NCI-H1694 treated with DMSO at 0.1 percent for 48 hours (cell line): ENCODE measurements around the gene RUFY4.

Source experiments
- DNase-seq: peaks from one replicate; lab custom pipeline; 2025; lab: John Stamatoyannopoulos, UW

The RUFY4 gene

DNA sequence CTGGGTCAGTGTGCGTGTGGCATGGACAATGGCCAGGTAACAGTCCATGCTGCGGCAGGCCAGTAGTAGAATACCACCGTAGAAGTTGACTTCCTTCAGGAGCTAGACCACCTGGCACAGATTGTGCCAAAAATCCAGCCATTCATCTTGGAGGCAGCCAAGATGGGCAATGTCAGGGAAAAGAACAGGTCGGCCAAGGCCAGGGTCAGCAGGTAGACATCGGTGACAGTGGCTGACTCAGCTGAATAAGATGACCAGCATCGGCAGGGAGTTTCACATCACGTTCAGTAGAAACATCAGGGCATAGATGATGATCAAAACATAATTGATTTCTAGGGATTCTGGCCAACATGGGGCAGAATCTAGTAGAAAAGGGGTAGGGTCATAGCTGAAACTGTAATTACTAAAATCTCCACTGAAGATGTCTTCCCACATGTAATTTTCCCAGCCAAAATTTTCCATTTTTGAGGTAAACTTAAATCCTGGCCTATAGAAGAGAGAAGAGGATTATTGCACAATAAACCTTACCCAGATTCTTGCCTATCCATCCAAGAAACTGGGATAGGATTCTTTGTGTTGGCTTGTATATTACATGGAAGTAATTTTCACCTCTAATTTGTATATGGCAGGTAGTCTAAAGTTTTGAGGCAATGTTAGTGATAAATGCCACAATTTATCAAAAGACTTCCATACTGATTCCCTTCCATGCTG lies 7.9 kb upstream of the RUFY4 start:
- DNase-seq: no peak

DNA sequence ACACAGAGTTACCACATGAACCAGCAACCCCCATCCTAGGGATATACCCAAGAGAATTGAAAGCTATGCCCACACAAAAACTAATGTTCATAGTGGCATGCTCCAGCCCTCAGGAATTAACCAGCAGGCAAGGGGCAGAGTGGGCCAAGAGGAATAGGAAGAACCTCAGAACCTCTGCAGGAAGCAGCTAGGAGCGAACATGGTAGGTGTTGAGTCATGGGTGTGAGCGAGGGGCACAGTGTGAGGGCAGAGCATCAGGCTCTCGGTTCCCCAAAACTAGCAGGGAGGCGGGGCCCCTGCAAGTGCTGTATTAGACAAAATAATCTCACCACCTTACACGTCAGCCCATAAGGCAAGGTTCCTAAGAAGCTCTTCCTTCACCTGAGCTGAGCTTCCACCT lies 5.6 kb upstream of the RUFY4 start:
- no peak for DNase-seq

DNA sequence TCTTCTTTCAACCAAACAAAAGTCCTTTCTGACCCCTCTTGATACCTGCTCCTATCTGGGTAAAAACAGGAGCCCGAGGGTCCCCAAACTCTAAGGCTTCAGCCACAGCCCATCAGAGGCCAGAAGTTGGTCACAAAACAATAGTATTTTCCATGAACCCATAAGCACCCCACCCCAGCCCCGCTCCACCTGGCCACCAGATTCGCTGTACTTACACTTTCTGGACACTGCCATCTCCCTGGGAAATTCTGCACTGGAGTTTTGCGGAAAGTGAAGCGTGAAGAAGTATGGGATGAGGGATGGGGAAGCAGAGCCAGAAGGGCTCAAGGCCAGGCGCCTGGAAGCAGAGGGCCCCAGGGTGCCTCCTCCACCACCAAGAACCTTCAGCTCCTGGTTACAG lies 5.2 kb upstream of the RUFY4 start:
- DNase-seq: no peak

DNA sequence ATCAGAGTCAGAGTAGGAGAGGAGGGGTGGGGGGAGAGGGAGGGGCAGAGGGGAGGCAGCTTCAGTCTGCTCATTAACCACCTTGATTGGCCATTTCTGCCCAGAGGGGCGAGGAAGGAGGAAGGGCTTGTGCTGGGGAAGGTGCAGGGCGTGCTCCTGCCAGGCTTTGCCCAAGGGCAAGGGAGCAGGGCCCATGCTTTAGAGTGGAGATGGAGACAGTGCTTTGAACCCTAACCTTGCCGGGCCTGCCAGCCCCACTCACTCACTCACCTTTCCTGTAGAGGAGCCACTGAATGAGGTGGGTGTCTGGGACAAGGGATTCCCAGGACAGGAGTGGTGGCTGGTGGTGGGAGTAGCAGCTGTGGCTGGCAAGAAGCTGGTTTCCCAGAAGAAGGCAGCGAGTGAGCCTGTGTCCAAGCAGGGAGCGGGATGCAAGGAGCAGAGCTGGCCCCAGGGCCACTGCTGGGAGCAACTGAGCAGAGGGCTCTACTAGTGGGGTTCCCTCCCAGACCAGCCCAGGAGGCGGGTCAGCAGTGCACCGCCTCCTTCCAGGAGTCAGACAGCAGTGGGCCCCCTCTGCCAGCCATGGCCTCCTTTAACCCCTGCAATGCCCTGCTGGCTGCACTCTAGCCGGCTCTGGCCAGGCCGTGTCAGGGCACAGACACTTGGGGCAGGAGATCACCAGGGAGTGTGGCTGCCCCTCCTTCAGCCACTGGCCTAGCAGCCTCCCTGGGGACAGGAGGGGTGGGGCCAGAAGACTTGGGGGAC lies 3.6 kb upstream of the RUFY4 start:
- DNase-seq: no peak

DNA sequence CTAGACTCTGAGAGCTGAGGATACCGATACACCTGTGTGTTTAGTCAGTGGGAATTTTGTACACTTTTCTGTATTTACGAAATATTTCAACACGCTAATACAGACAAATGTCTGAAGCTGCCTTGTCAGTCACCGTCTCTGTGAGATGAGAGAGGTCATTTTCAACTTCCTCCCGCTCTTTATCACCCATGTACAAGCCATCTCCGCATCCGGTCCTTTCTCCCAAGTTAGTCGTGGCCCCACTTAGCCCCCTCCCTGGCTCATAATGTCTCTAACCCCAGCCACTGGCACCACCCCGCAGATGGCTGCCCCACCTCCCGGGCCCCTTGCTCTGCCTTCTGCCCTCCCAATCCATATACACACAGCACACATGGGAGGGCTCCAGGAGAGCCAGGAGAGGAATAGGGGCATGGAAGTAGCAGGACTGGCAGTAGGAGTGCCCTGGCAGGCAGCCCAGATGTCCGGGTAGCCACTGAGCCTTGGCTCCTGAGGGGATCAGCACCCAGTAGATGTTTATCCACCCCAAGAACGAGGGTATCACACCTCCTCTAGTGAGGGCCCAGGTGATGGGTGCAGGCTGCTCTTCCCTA lies 2.0 kb upstream of the RUFY4 start:
- no peak for DNase-seq

DNA sequence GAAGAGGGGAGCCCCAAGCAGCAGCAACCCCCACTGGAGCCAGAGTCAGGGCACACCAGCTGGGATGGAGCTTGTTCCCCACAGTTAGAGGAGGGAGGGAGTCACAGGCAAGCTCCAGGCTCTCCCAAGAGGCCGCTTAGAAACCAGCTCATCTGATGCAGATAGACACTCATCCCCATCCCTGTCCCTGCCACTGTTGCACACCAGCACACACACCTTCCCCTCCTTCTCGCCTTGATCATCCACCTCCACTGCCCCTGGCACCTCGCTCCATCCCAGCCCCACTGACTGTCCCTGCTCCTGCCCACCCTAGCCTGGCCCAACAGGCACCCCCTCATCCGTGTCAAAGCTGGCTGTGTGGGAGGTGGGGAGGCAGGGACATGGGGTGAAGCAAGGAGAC lies 1.5 kb upstream of the RUFY4 start:
- no peak for DNase-seq

DNA sequence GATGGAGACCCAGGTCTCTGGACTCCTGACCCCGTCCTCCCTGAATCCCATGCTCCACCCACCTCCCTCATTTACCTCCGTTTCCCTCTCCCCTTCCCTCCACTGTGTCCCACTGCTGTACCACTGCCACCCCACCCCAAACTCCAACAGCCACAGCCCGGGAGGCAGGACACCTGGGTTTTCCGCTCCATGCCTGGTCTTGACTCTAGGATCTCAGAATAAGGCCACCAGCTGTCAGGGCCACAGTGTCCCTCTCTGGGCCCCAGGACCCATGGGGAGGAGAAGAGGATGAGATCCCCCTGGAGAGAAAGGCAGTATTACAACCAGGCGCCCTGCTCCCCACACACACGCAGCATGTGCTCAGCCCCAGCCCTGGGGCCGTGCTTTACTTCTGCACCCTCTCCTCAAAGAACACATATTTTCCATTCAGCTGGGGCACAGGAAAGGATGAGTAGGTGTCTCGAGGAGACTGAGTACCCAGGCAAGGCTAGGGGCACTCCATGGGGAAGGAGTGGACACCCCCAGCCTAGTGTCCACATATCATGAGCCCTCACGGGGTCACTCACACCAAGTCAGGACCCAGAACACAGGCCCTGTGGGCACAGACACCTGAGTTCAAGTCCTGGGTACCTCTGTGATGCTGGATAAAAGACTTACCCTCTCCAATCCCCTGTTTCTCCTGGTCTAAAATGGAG lies 700 bp downstream of the RUFY4 start:
- no peak for DNase-seq

DNA sequence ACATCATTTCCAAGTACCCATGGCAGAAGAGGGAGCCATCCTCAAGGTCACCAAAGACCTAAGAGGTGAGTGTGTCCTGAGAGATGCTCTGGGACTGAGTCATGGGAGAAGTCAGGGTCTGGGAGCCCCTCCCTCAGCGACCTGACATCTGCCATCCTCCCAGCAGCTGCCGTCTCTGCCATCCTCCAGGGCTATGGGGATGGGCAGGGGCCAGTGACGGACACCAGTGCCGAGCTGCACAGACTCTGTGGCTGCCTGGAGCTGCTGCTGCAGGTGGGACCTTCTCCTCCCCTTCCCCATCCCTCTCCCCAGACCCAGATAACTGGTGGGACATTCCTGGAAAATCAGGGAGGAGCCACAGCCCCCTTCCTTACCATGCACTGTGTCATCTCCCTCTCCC lies 1.5 kb downstream of the RUFY4 start:
- no peak for DNase-seq

DNA sequence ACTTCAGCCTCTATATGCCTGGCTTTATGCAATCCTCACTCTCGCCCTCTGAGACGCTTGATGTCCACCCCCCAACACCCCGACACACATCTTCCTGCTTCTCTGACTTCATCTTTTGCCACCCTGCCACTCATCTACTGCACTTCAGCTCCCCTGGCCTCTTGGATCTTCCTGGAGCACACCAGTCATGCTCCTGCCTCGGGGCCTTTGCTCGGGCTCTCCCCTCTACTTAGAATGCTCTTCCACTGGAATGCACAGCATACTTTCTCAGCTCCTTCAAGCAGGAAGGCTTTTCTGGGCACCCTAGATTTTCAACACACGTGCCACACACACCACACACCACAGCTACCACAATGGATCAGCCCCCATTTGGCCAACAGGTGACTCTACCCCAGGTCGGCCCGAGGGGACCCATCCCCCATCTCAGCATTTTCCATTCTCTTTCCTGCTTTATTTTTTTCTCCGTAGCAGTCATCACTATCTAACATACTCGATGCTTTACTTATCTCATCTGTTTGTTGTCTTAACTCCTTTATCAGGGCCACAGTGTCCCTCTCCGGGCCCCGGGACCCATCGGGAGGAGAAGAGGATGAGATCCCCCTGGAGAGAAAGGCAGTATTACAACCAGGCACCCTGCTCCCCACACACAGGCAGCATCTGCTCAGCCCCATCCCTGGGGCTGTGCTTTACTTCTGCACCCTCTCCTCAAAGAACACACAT lies 2.3 kb downstream of the RUFY4 start:
- DNase-seq: no peak

DNA sequence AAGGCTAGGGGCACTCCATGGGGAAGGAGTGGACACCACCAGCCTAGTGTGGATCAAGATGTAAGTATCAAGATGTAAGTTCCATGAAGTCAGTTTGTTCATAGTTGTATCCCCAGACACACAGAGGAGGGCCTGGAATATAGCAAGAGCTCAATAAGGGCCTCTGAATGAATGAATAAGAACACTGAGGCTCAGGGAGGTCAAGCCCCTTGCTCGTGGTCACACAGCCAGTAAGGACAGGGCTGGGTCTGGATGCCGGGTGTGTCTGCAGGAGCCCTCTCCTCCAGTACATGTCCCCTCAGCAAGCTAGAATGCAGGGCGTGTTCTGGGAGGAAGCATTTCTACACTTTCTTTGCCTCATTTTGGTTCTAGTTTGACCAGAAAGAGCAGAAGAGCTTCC lies 2.9 kb downstream of the RUFY4 start:
- DNase-seq: no peak

DNA sequence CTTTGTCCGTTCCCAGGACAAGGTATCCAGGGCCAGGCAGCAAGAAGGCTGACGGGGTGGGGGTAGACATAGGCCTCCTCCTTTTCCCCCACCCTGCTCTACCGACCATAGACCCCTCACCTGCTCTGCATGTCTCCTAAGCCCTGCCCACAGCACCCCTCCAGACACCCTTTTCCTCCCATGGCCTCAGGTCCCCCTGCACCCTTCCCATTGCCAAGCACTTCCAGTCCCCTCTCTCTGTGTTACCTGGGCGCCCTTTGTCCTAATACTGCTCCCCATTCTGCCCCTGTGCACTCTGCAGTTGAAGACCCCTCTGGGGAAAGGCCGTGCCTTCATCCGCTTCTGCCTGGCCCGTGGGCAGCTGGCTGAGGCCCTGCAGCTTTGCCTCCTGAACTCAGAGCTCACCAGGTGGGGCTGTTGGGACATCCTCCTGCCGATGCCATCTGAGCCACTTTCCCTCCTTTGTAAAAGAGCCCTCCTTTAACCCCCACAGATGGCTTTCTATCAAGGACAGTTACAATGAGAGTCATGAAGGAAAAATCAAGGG lies 3.5 kb downstream of the RUFY4 start:
- no peak for DNase-seq

DNA sequence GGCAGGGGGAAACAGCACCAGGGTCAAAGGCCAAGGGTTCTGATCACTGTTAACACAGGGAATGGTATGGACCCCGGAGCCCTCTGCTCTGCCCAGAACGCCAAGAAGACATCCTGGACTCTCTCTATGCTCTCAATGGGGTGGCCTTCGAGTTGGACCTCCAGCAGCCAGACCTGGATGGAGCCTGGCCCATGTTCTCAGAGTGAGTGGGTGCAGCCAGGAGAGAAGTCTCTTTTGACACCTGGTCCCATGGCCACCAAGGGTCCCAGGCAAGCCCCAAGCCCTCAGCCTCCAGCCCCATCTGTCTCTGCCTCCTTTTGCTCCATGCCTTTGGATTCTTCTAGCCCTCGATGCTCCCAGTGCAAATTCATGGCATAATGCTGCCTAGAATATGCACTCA lies 4.1 kb downstream of the RUFY4 start:
- DNase-seq: no peak

DNA sequence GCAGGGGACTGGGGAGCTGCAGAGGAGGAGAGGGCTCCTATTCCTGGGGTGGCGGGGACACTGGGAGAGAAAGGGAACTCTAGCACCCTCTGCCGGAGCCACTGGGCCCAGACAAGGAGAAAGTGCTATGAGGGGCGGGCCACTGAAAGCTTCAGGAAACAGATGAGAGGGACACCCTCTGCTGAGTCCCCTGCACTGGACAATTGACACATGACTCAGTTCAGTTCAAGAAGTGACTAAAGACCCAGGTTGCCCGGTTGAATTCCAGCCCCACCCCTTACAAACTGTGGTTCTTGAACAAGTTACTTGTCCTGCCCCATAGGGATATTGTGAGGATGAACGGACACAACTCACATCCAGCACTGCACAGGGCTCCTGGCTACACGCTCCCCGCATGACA lies 5.0 kb downstream of the RUFY4 start:
- no peak for DNase-seq

DNA sequence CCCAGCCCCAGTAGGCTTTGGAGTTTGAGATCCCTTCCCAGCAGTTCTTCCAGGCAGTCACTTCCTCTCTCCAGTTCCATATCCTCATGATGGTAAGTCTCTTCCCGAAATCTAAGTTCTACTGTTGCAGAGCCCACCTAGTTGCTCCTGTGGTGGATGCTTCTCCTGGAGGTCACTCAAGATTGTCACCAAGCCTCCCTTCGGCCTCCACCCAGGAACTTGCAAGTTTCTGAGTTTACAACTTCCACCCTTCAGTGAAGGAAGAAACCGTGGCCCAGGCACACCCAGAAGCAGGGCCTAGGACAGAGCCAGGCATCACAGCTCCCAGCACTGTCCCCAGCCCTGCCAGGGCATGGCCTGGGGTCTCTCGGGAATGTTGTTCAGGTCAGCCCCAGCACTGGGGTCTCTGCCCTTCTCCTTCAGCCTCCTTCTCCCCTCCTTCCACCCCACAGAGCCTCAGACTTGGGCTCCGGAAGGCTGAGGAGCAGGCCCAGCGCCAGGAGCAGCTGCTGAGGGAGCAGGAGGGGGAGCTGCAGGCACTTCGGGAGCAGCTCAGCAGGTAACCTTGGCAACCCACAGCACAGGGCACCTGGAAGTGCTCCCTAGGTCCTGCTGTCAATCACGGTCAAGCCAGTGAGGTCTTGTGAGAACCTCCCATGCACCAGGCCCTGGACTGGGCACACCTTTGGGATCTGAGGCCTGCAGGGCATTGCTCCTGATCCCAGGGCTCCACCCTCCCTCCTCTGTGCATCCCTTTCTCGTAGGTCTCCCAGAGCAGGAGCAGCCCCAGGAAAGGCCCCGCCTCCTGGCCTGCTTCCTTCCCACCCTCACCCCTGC lies 7.1 kb downstream of the RUFY4 start:
- no peak for DNase-seq

DNA sequence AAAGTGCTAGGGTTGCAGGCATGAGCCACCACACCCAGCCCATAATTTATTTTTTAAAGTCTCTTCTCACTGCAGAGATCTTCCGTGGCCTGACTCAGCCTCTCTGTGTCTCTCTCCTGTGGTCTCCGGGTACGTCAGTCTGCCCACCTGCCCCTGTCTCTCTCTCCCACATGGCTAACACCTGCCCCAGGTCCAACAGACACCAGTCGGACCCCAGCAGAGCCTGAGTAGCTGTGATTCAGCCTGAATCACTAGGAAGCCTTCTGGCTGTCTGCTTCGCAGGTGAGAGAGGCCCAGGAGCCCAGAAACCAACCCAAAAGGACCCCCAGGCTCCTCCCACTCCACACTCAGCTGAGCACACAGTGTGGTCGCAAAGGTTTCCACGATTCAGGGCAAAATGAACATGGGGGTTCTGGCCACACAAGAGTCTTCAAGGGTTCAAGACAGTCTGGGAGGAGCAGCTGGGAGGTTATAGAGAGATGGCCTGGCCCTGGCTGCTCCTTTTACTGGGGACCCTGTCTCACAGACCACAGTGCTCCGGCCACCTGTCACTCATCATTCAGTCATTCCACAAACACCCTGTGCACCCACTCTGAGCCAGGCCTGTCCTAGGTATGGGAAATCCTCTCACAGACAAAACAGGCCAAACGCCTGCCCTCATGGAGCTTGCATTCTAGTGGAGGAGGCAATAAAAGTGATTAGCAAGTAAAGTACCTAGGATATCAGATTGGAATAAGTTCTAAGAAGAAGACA lies 8.6 kb downstream of the RUFY4 start:
- no peak for DNase-seq

DNA sequence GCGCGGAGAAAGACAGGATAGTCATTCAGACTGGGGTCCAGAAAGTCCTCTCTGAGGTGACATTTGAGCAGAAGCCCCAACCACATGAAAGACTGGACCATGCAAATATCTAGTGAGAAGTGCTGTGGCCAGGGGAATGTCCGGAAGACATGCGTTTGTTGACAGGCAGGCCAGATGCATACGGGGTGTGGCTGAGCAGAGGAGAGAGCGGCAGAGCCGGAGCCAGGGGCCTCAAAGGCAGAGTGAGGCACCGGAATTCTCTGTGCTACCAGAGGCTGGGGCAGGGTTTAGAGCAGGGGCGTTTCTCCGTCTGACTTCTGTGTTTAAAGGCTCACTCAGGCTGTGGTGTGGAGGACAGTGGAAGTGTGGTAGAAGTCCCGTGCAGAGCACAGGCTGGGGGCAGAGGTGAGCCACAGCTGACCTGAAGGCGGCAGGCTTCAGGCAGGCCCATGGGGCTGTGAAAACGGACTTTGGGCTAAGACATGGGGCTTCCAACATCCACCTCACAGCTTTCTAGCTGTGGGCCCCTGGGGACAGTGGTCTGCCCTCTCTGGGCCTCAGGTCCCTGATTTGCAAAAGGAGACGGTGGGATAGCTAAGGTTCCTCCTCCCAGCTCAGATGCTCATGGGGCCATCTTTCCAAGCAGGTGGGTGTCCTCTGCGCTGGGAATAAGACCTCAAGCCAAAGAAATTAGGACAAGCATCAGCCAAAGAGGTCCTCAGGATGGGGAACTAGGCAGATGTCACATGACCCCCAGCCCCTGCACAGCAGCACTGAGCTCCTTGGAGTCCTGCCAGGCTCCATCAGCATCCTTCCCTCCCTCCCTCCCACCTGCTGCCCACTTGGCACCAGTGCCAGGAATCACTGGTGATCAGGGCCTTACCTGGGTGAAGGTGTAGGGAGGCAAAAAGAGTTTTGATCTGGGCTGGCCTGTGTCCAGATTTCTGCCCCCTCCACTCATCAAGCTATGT lies 11.2 kb downstream of the RUFY4 start:
- DNase-seq: no peak

DNA sequence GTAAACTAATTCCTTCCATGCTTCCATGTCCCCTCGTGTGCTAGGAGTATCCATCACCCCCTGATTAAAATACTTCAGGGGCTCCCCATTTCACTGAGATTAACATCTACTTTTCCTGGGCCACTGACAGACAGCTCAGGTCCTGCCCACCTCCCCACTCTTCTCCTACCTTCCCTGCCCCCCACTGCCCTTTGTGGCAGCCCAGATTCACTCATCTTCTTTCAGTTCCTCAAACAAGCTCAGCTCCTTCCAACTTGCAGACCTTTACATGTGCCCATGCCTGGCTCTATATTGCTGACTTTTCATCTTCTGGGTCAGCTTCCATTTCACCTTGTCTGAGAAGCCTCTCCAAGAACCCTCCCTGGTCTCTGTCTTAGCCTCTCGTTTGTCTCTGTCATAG lies 12.0 kb downstream of the RUFY4 start:
- DNase-seq: no peak

DNA sequence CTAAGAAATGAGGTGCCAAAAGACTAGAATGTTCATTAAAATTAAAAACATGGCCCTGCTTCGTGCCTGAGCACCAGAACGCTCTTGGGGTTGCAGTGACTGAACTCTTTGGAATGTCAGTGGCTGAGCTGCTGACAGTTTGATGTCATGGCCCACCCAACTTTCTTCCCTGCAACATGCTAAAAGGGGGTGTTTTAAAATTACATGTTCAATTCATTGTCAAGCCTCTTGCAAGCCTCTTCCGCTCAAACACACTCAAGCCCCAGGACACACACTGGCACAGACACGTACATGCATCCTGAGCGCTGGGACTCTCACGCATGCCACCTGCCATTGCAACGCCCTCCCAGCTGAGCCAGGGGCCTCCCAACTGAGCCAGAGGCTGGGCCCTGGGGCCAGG lies 12.6 kb downstream of the RUFY4 start:
- no peak for DNase-seq
